PFSK-1 (cell line): ENCODE results near the gene ESYT2.

ENCODE experiments used
- FOXP2 ChIP-seq: optimal IDR thresholded peaks from 2 replicates; pipeline ENCODE3; 2011; ENCODE audit warnings: borderline replicate concordance, control low read depth, inconsistent platforms; ENCODE audit not compliant: insufficient read depth; ENCODE audit errors: extremely low read length, extremely low read depth
- POLR2AphosphoS5 ChIP-seq: IDR thresholded peaks from 2 replicates; pipeline ENCODE4 v1.6.1; 2012; ENCODE audit warnings: low read depth, mild to moderate bottlenecking, control low read depth, low read length, moderate library complexity
- SIN3A ChIP-seq: IDR thresholded peaks from 2 replicates; pipeline ENCODE4 v1.6.1; 2012; ENCODE audit warnings: mild to moderate bottlenecking, low read length, moderate library complexity, borderline replicate concordance; ENCODE audit not compliant: insufficient read depth
- TAF1 ChIP-seq: IDR thresholded peaks from 2 replicates; pipeline ENCODE4 v1.6.1; 2012; ENCODE audit warnings: low read length, control low read depth, borderline replicate concordance; ENCODE audit not compliant: insufficient read depth
- TF ChIP-seq, protein P1 (sequence below), 2 experiments: IDR thresholded peaks; 2 replicates each; pipeline versions ENCODE4 v1.6.1 to v1.8.0; 2011 to 2012; ENCODE audit warnings: low read depth in 2 of 2, low read length in 2 of 2, control low read depth in 1 of 2, inconsistent platforms in 1 of 2, mild to moderate bottlenecking in 1 of 2, moderate library complexity in 1 of 2; ENCODE audit not compliant: insufficient read depth in 1 of 2

Gene ESYT2

DNA sequence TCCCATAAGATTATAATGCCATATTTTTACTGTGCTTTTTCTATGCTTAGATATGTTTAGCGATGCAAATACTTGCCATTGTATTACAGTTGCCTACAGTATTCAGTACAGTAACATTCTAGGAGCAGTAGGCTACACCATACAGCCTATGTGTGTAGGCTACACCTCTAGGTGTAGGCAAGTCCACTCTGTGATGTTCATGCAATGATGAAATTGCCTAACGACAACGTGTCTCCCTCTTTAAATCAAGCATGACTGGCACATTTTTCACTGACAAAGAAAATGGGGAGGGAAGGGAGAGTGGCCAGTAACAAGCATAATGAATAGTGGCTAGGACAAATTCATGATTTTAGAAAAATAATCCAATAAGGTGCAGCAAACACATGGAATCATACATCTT is 126.4 kb downstream of the ESYT2 start:
- TF ChIP-seq FOXP2 (no peak), SIN3A (no peak), TAF1 (no peak), POLR2AphosphoS5 (no peak)
- TF ChIP-seq, protein P1, sequence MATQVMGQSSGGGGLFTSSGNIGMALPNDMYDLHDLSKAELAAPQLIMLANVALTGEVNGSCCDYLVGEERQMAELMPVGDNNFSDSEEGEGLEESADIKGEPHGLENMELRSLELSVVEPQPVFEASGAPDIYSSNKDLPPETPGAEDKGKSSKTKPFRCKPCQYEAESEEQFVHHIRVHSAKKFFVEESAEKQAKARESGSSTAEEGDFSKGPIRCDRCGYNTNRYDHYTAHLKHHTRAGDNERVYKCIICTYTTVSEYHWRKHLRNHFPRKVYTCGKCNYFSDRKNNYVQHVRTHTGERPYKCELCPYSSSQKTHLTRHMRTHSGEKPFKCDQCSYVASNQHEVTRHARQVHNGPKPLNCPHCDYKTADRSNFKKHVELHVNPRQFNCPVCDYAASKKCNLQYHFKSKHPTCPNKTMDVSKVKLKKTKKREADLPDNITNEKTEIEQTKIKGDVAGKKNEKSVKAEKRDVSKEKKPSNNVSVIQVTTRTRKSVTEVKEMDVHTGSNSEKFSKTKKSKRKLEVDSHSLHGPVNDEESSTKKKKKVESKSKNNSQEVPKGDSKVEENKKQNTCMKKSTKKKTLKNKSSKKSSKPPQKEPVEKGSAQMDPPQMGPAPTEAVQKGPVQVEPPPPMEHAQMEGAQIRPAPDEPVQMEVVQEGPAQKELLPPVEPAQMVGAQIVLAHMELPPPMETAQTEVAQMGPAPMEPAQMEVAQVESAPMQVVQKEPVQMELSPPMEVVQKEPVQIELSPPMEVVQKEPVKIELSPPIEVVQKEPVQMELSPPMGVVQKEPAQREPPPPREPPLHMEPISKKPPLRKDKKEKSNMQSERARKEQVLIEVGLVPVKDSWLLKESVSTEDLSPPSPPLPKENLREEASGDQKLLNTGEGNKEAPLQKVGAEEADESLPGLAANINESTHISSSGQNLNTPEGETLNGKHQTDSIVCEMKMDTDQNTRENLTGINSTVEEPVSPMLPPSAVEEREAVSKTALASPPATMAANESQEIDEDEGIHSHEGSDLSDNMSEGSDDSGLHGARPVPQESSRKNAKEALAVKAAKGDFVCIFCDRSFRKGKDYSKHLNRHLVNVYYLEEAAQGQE (IDR thresholded peaks at IDR 0.05; ENCODE audit: insufficient read depth in 1 of 2, low read depth in 2 of 2, low read length in 2 of 2) = no peak

DNA sequence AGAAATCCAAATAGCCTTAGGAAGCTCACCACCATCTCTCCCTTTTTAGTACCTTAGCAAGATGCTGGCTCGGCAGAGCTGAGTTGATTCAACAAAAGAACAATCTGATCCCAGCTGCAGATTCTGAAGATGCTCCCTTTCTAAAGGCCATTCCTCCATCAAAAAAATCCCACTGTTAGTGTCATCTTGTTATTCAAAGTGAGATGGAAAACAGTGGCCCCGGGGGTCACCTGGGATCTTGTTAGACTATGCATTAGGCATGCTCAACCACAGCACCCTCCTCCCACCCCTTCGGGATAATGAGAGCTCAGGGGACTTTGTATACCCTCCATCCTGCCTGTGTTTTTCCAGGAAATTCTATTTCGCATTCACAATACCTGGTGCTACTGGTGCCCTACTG is 127.1 kb downstream of the ESYT2 start:
- TF ChIP-seq FOXP2 = no peak
- no peak for TF ChIP-seq SIN3A
- TF ChIP-seq TAF1 = no peak
- TF ChIP-seq POLR2AphosphoS5 = no peak
- TF ChIP-seq, protein P1 (IDR thresholded peaks at IDR 0.05; ENCODE audit: insufficient read depth in 1 of 2, low read depth in 2 of 2, low read length in 2 of 2) = no peak

DNA sequence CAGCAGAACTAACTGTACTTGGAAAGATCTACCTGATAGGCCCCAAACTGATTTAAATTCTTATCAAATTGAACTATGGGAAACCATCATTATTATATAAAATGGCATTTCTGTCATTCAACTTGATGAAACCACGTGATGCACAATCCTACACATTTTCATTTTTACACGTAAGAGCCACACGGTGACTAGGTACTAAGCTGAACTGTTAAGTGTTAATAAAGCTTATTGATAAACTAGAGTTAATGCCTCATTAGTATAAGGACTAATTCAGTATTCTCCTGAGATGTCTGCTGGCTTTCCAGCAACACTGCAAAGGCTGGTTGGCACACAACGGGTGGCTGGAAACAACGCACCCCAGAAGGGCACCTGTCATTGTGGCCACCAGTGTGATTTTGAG is 129.3 kb downstream of the ESYT2 start:
- no peak for TF ChIP-seq TAF1
- no peak for TF ChIP-seq SIN3A
- no peak for TF ChIP-seq POLR2AphosphoS5
- TF ChIP-seq, protein P1 (IDR thresholded peaks at IDR 0.05; ENCODE audit: insufficient read depth in 1 of 2, low read depth in 2 of 2, low read length in 2 of 2) = no peak
- no peak for TF ChIP-seq FOXP2

DNA sequence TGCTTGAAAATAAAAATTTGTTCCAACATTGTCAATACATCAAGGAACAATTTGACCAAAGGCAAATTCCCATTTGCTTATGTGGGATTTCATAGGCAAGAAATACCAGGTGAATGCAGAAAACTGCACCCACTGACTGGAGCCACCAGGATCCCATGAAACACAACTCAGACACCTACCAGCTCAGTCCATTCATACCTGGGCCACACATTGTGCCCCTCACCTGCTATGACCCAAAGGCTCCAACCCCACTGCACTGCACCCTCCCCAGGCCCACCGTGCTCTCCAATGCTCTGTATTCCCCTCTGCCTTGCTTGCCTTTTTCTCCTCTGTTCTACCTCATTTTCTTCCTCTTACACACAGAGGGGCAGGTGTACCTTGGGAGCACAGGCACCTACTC is 130.0 kb downstream of the ESYT2 start:
- TF ChIP-seq SIN3A (no peak), POLR2AphosphoS5 (no peak), FOXP2 (no peak), TAF1 (no peak)
- TF ChIP-seq, protein P1 (IDR thresholded peaks at IDR 0.05; ENCODE audit: insufficient read depth in 1 of 2, low read depth in 2 of 2, low read length in 2 of 2) = no peak

DNA sequence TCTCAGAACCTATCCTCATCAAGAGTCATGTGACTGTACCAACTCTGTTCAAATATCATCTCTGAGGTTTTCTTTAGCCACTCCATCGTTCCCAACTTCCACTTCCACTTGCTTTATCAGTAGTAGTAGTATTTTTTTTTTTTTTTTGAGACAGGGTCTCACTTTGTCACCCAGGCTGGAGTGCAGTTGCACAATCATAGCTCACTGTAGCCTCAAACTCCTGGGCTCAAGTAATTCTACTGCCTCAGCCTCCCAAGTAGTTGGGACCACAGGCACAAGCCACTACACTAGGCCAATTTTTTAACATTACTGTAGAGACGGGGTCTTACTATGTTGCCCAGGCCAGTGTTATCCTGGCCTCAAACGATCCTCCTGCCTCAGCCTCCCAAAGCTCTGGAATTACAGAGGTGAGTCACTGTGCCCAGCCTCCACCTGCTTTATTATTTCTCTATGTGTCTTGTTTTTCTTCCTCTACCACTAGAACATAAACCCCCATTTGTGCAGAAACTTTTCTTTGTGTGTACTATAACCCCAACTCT is 130.6 kb downstream of the ESYT2 start:
- TF ChIP-seq FOXP2 (no peak), TAF1 (no peak), POLR2AphosphoS5 (no peak), SIN3A (no peak)
- TF ChIP-seq, protein P1 (IDR thresholded peaks at IDR 0.05; ENCODE audit: insufficient read depth in 1 of 2, low read depth in 2 of 2, low read length in 2 of 2) = no peak
